GM12873 (cell line): ENCODE measurements around the gene ADGRG7.

Source experiments
- TF ChIP-seq, protein P1 (sequence below): IDR thresholded peaks from 2 replicates; pipeline ENCODE4 v1.5.1; 2012; ENCODE audit warnings: low read depth, mild to moderate bottlenecking, moderate library complexity, low read length, control low read depth; ENCODE audit not compliant: insufficient read depth; ENCODE audit errors: missing control alignments

ADGRG7 gene

DNA sequence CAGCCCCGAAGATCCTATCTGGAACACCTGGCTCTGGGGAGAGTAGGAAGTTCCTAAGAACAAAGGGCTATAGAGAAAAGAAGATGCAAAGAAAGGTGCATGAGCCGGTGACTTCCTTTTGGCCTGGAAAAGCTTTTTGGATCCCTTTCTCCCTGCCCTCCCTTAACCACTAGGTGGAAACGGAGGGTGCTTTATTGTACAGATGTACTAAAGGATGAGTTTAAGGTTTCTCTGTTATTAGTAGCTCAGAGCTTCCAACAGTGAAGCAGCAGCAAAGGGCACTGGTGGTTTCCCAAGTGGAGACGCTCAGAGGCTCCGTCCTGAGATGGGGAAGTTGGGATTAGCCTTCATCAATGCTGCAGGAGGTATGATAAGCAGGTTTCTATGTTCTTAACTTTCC, 5.9 kb upstream of the ADGRG7 start:
- TF ChIP-seq, protein P1, sequence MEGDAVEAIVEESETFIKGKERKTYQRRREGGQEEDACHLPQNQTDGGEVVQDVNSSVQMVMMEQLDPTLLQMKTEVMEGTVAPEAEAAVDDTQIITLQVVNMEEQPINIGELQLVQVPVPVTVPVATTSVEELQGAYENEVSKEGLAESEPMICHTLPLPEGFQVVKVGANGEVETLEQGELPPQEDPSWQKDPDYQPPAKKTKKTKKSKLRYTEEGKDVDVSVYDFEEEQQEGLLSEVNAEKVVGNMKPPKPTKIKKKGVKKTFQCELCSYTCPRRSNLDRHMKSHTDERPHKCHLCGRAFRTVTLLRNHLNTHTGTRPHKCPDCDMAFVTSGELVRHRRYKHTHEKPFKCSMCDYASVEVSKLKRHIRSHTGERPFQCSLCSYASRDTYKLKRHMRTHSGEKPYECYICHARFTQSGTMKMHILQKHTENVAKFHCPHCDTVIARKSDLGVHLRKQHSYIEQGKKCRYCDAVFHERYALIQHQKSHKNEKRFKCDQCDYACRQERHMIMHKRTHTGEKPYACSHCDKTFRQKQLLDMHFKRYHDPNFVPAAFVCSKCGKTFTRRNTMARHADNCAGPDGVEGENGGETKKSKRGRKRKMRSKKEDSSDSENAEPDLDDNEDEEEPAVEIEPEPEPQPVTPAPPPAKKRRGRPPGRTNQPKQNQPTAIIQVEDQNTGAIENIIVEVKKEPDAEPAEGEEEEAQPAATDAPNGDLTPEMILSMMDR, result peak; percentile 50

DNA sequence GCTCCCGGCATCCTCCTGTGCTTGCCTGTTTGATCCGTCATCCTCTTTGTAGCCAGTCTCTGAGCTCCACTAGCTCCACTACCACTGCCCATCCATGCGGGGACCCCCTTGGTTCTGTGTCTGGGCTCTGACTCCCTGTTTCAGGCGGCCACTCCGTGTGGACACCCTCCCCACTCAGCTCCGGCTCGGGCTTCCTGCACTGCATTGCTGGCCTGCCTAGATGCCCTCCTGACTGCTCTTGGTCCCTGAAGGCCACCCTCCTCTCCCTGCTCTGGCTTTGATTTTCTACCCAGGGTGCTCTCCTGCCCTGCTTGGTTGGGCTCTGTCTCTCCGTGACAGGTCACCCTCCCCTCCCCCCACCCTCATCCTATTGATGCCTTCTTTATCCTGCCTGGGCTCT, 4.0 kb upstream of the ADGRG7 start:
- TF ChIP-seq, protein P1, result no peak

DNA sequence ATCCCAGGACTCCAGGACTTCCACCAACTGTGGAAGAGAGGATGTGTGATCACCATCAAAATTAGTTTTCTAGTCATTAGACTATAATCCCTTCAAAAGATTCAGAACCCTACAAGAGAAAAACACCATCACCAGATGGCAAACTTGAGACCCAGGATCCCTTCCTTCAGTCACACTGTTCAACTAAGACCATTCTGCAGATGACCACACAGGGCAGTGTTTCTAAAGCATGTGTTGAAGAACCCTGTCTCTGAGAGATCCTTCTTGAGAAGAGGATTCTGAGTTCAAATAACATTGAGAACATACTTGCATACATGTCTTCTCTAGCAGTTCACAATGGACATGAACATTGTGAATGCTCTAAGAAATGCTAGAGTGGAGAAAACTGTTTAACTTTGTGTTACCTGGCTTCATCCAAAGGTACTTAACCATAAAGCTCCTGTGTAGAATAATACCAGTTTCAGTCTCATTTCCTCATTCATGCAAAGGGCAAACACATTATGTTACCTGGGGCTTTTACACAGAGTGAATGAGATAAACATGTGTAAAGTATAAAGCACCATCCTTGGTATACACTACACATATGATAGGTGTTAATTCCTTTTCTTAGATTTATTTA, 2.4 kb upstream of the ADGRG7 start:
- TF ChIP-seq, protein P1, result peak; percentile 35

DNA sequence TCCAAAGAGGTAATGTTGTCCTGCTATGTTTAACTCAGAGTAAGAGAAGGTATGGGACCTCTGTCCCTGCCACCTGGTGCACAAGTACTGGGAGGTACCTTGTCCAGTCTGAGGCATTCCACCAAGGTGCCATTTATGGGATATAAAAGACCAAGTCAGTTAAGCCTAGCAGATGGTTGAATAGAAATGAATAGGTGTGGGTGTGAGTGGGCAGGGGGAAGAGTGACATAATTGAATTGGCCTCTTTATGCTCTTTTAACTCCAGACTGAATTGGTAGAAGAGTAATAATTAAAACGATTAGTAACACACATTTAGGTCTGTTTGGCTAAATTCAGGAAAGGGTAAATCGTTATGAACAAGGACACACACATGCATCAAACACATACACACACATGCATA, 562 bp downstream of the ADGRG7 start:
- TF ChIP-seq, protein P1, result no peak

DNA sequence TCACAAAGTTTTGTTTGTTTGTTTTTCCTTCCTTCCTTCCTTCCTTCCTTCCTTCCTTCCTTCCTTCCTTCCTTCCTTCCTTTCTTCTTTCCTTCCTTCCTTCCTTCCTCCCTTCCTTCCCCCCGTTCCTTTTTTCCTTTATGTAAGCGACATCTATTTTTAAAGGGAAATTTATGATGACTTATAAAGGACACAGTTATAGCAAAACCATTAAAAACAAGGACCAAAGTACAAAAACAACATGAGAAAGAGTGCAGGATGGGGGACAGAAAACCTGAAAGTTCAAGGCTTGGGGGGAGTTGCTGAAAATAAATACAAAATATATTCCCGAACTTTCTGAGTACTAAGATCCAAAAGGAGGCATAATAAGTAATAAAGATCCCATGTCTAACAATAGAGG, 1.8 kb downstream of the ADGRG7 start:
- TF ChIP-seq, protein P1, result no peak

DNA sequence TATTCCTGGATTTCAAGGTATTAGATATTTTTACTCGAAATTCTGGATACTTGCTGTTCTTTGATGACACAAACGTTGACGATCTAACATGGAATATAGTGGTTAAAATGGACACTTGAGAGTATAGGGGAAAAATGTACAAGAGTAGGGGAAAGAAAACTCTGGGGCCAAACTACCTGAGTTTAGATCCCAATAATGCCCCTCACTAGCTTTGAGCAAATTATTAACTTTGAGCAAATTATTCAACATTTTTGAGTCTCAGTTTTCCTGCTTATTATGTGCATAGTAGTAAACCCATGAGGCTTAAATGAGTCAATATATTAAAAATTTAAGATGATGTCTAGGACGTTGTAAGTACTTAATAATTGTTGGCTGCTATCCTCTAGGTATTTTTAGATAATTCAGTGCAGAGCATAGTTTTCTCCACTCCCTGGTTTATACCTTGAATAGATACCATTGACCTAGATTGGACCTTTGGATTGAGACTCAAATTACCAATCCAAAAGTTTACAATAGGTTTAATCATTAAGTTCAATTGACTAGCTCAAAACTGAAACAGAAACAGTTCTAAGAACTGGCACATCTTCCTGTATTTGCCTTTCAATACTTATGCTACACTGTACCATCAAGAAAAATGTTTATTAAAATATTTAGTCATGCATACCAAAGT, 4.5 kb downstream of the ADGRG7 start:
- TF ChIP-seq, protein P1, result no peak

DNA sequence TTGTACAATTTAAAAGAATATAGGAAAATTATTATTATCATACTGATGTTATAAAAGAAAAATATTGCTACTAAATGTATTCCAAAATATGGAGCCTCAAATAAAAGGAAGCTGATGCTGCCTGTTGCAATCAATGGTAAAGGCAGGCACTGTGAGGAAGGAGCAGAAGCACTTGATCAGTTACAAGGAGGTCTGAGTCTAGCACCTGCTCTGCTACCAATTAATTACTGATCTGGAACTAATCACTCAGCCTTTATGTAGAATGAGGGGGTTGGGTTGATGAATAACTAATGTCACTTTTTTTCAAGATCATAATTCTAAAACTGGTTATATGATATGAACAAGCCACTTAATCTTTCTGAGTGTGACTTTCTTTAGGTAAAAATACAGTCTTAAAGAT, 5.5 kb downstream of the ADGRG7 start:
- TF ChIP-seq, protein P1, result no peak
